K562 (cell line): ENCODE measurements around the gene POLG. TPM values are rescaled to one million over a fixed set of nuclear protein-coding genes. Genes with fewer than 3 reads are reported as not detected.

Experiments
- ATAC-seq: fragments of 200-7000 bp; cut with Tn5 transposase; 3 replicates; pipeline ENCODE4 v1.9.1; 2020; ENCODE audit warnings: moderate library complexity
- BruUV-seq: library from RNA; stranded (reverse); fragments of 400-500 nt; replicated peaks from 2 replicates; lab custom pipeline; 2021; lab: Mats Ljungman, UMichigan
- CTCF ChIA-PET: fragments of 300-600 bp; formaldehyde crosslinking; extraction: SDS; loops from one replicate; lab custom pipeline; 2021; ENCODE audit warnings: low intra/inter-chr PET ratio; lab: Yijun Ruan, JAX
- POLR2A ChIA-PET: fragments of 300-600, 350-650 bp; sonication (Branson Sonifier 250); formaldehyde crosslinking; extraction: SDS; loops from one replicate; lab custom pipeline; 2021; ENCODE audit warnings: antibody characterized with exemption, inconsistent platforms; lab: Yijun Ruan, JAX
- DNase-seq, 4 experiments: peaks; one replicate each; pipeline versions ENCODE4 v3.0.0 to v3.0.0-alpha.2; 2011 to 2018; ENCODE audit warnings: low spot score in 3 of 4, mixed read lengths in 3 of 4; ENCODE audit errors: extremely low read depth in 1 of 4
- FAIRE-seq: peaks from 2 replicates; lab custom pipeline; 2011; peaks lifted over from hg19 to GRCh38; lab: Jason Lieb, UNC
- H2AFZ ChIP-seq: 2 replicates; pipeline ENCODE4 v1.6.0; 2011; ENCODE audit warnings: low read depth, low read length, control low read depth, inconsistent platforms
- H3K27ac ChIP-seq: fragments of 200-600 bp; 3 replicates; pipeline ENCODE4 v1.8.0; 2011; ENCODE audit warnings: low read depth, mild to moderate bottlenecking, control low read depth, inconsistent platforms, low read length, moderate library complexity, mixed read lengths; ENCODE audit errors: extremely low read depth
- H3K27me3 ChIP-seq, 2 experiments: fragments of 300-600 bp in 1 of 2; 2 replicates in 1 of 2; 3 replicates in 1 of 2; pipeline versions ENCODE4 v1.6.0 to v1.8.0; 2011; ENCODE audit warnings: inconsistent platforms in 2 of 2, low read length in 2 of 2, mild to moderate bottlenecking in 1 of 2, mixed read lengths in 1 of 2, moderate library complexity in 1 of 2; ENCODE audit not compliant: control insufficient read depth in 2 of 2, insufficient read depth in 2 of 2
- H3K36me3 ChIP-seq: fragments of 300-600 bp; 3 replicates; pipeline ENCODE4 v1.8.0; 2011; ENCODE audit warnings: mild to moderate bottlenecking, low read length, inconsistent platforms; ENCODE audit not compliant: control insufficient read depth, insufficient read depth
- H3K4me1 ChIP-seq, 2 experiments: fragments of 200-600 bp in 1 of 2; replicated peaks in 1 of 2; 2 replicates in 1 of 2; 3 replicates in 1 of 2; pipeline versions ENCODE4 v1.5.1 to v1.8.0; 2011; ENCODE audit warnings: inconsistent platforms in 2 of 2, low read length in 2 of 2, mild to moderate bottlenecking in 1 of 2, mixed read lengths in 1 of 2, moderate library complexity in 1 of 2; ENCODE audit not compliant: control insufficient read depth in 2 of 2, insufficient read depth in 2 of 2
- H3K4me2 ChIP-seq: 2 replicates; pipeline ENCODE4 v1.6.1; 2011; ENCODE audit warnings: low read length, control low read depth, inconsistent platforms, mixed read lengths; ENCODE audit not compliant: insufficient read depth
- H3K4me3 ChIP-seq: fragments of 200-600 bp; sonication (generic), shearing (Covaris generic); 2 replicates; pipeline ENCODE4 v1.5.1; 2016; ENCODE audit warnings: control low read depth, inconsistent platforms
- H3K79me2 ChIP-seq: fragments of 200-600 bp; 3 replicates; pipeline ENCODE4 v1.8.0; 2011; ENCODE audit warnings: low read length, inconsistent platforms; ENCODE audit not compliant: control insufficient read depth, insufficient read depth
- H3K9ac ChIP-seq, 2 experiments: 2 replicates each; pipeline versions ENCODE4 v1.6.0 to v1.6.1; 2011; ENCODE audit warnings: low read depth in 2 of 2, low read length in 2 of 2, control low read depth in 1 of 2, inconsistent platforms in 1 of 2, mild to moderate bottlenecking in 1 of 2, mixed read lengths in 1 of 2; ENCODE audit not compliant: insufficient read depth in 1 of 2
- H3K9me1 ChIP-seq: one replicate; pipeline ENCODE4 v1.6.0; 2011; ENCODE audit warnings: inconsistent platforms, mild to moderate bottlenecking, low read length, moderate library complexity; ENCODE audit not compliant: control insufficient read depth, insufficient read depth
- H3K9me3 ChIP-seq: replicated peaks from 2 replicates; pipeline ENCODE4 v1.5.1; 2011; ENCODE audit warnings: low read depth, low read length, inconsistent platforms; ENCODE audit not compliant: control insufficient read depth, insufficient read depth
- H4K20me1 ChIP-seq: replicated peaks from 2 replicates; pipeline ENCODE4 v1.6.1; 2011; ENCODE audit warnings: low read length, inconsistent platforms, mixed read lengths; ENCODE audit not compliant: control insufficient read depth, insufficient read depth
- ATF4 ChIP-seq: fragments of 450-650 bp; formaldehyde crosslinking; IDR thresholded peaks from 2 replicates; pipeline ENCODE4 v1.4.0; 2022; ENCODE audit warnings: mild to moderate bottlenecking, moderate library complexity
- CREM ChIP-seq: IDR thresholded peaks from 2 replicates; pipeline ENCODE4 v1.6.1; 2014; ENCODE audit warnings: antibody characterized with exemption, low read depth
- EP300 ChIP-seq: IDR thresholded peaks from 2 replicates; pipeline ENCODE4 v1.6.1; 2012; ENCODE audit warnings: low read length, improper control_type of control experiment
- IRF1 ChIP-seq: sonication (generic); formaldehyde crosslinking; IDR thresholded peaks from 2 replicates; pipeline ENCODE4 v1.8.0; 2022; ENCODE audit warnings: missing genetic modification reagents, mild to moderate bottlenecking, borderline replicate concordance
- NFYB ChIP-seq: IDR thresholded peaks from 2 replicates; pipeline ENCODE4 v1.6.1; 2011; ENCODE audit warnings: mild to moderate bottlenecking, moderate library complexity; ENCODE audit not compliant: insufficient read length; ENCODE audit errors: extremely low read depth
- PHTF2 ChIP-seq: fragments of 250-450 bp; sonication (Bioruptor Pico); IDR thresholded peaks from 2 replicates; pipeline ENCODE4 v1.5.0; 2021; ENCODE audit warnings: mild to moderate bottlenecking
- RBFOX2 ChIP-seq: fragments of 200-400 bp; formaldehyde crosslinking; IDR thresholded peaks from 2 replicates; pipeline ENCODE4 v1.6.1; 2017; ENCODE audit warnings: low read depth, mild to moderate bottlenecking, low read length, moderate library complexity
- SAFB2 ChIP-seq: fragments of 200-400 bp; formaldehyde crosslinking; IDR thresholded peaks from 2 replicates; pipeline ENCODE4 v1.6.1; 2018; ENCODE audit warnings: borderline replicate concordance, low read length, low read depth, moderate library complexity; ENCODE audit not compliant: severe bottlenecking
- ZBTB33 ChIP-seq: sonication (generic); formaldehyde crosslinking; IDR thresholded peaks from 2 replicates; pipeline ENCODE4 v1.8.1; 2023; ENCODE audit warnings: mild to moderate bottlenecking, missing genetic modification reagents
- ZNF143 ChIP-seq: sonication (generic); formaldehyde crosslinking; IDR thresholded peaks from 2 replicates; pipeline ENCODE4 v1.9.0; 2022; ENCODE audit warnings: mild to moderate bottlenecking, missing genetic modification reagents
- ZNF436 ChIP-seq: fragments of 250-450, 450-650 bp; sonication (Bioruptor Pico); formaldehyde crosslinking; IDR thresholded peaks from 2 replicates; pipeline ENCODE4 v1.7.0; 2020; ENCODE audit warnings: mild to moderate bottlenecking
- ZNF780A ChIP-seq: fragments of 250-450 bp; sonication (Bioruptor Pico); IDR thresholded peaks from 2 replicates; pipeline ENCODE4 v1.5.0; 2021; ENCODE audit warnings: mild to moderate bottlenecking
- WGBS: fragments of 100-300 bp; shearing (Covaris generic); methylation state at CpG from one replicate; pipeline ENCODE4 v1.1.6; 2016; ENCODE audit warnings: low coverage, mixed read lengths; ENCODE audit not compliant: insufficient coverage; ENCODE audit errors: missing lambda C conversion rate; 5-methylcytosine and 5-hydroxymethylcytosine counted together
- in situ Hi-C: fragments of 300-500 bp; cut with MboI; formaldehyde crosslinking; loops from 4 replicates; pipeline ENCODE4 v1.15.0; 2018; ENCODE audit warnings: inconsistent platforms, mixed read lengths
- intact Hi-C: fragments of 100-400 bp; cut with micrococcal nuclease; formaldehyde crosslinking; loops from 2 replicates; pipeline ENCODE4 v1.14.2; 2022
- polyA plus RNA-seq, 8 experiments: library from polyadenylated mRNA; depleted of rRNA in 4 of 8; stranded (reverse) in 5 of 8; unstranded in 3 of 8; fragments of >200 nt; fragmentation: Nextera tagmentation in 2 of 8; fragmentation: Illumina TruSeq in 1 of 8; extraction: Ambion mirVana in 2 of 8; extraction: Trizol in 1 of 8; gene quantifications; 2 replicates each; pipeline versions ENCODE4 v1.2.1 to v1.2.3, GENCODE V29; 2011 to 2014; ENCODE audit warnings: inconsistent platforms in 1 of 8, missing spikeins in 1 of 8
- total RNA-seq, 7 experiments: library from RNA; depleted of rRNA in 6 of 7; stranded (reverse); fragments of >200 nt in 6 of 7; fragmentation: Illumina TruSeq in 2 of 7; extraction: Trizol in 2 of 7; gene quantifications; 2 replicates each; pipeline versions ENCODE4 v1.2.1 to v1.2.3, GENCODE V29; 2011 to 2021; ENCODE audit warnings: low replicate concordance in 1 of 7

POLG gene
- total and polyA plus RNA-seq, 9 of the 15 experiments (the other 6 are each of a cell fraction or from before 2014, with no cell fraction given), result 15.2 to 83.8 (median 38.6) TPM

GRCh38 chr15:89327113-89327512 lies 7.5 kb downstream of the POLG start:
- Histone ChIP-seq H3K4me2 (no peak overlapping the region), H3K4me3 (no peak overlapping the region), H2AFZ (no peak overlapping the region), H3K4me1 (peaks cover 3 to 9% of the 10 kb centered on the region in 2 experiments; a peak in 4 of 5 replicates), H3K9me3 (no peaks in the 10 kb centered on the region), H3K9me1 (no peaks in the 10 kb centered on the region)
- ATAC-seq (no peak), DNase-seq (no peak), FAIRE-seq (no peak)
- POLR2A ChIA-PET, result interaction anchor here (1.1 to 2.5 kb wide), 2 partner anchors 10 to 17 kb away, joined by 3 to 7 read pairs; no protein-coding TSS in a partner anchor
- 93% methylated on average over 6 of the region's 6 CpGs for WGBS
- TF ChIP-seq EP300 (no peak), RBFOX2 (peak; percentile 33)
- TF ChIP-seq, all 486 proteins: peak for 1
- no peaks in the 10 kb centered on the region for H3K27me3 ChIP-seq
- peak overlapping the region in 1 of 2 experiments; percentile 29; a peak in 1 of 4 replicates for H3K9ac ChIP-seq
- H4K20me1 ChIP-seq, result peaks cover 6% of the 10 kb centered on the region; the same call in 1 of the 2 replicates
- H3K79me2 ChIP-seq, result peaks cover 21% of the 10 kb centered on the region
- in situ Hi-C loops (no loop called here), intact Hi-C loops (no loop called here)
- H3K36me3 ChIP-seq, result peaks cover 100% of the 10 kb centered on the region
- H3K27ac ChIP-seq, result no peak overlapping the region
- no TSS peak for BruUV-seq
- CTCF ChIA-PET, result no interaction called here

- in situ Hi-C loops (no loop called here), intact Hi-C loops (no loop called here)
- BruUV-seq, result no TSS peak
- Histone ChIP-seq H2AFZ (no peak overlapping the region), H3K4me2 (no peak overlapping the region), H3K9ac (0 out of 4 replicates have a peak overlapping the region, but pooled peaks of 1 of the 2 experiments have one; percentile 2), H3K9me1 (no peaks in the 10 kb centered on the region), H3K4me3 (no peak overlapping the region), H3K79me2 (peaks cover 13% of the 10 kb centered on the region), H3K27ac (no peak overlapping the region), H3K27me3 (no peaks in the 10 kb centered on the region), H3K9me3 (no peaks in the 10 kb centered on the region), H4K20me1 (peaks cover 2% of the 10 kb centered on the region; the same call in 1 of the 2 replicates), H3K4me1 (peaks cover 0 to 6% of the 10 kb centered on the region in 2 experiments; a peak in 2 of 5 replicates), H3K36me3 (peaks cover 100% of the 10 kb centered on the region)
- 90% methylated on average over 6 of the region's 6 CpGs for WGBS
- DNase-seq, result no peak
- no peak for FAIRE-seq
- peak; percentile 23; the same call in 1 of the 3 replicates for ATAC-seq
- ChIA-PET POLR2A (interaction anchor here (0.9 to 1.1 kb wide), 4 partner anchors 9 to 81 kb away, joined by 3 to 5 read pairs (median 4); partner anchors contain the start of gene POLG), CTCF (no interaction called here)
- no peak for TF ChIP-seq NFYB
- TF ChIP-seq ZBTB33 (CRISPR knock-in tag), result no peak
- TF ChIP-seq PHTF2 (CRISPR knock-in tag), result no peak
- no peak for TF ChIP-seq ZNF436
- TF ChIP-seq ATF4, result no peak
- no peak for TF ChIP-seq ZNF143 (CRISPR knock-in tag)
- TF ChIP-seq ZNF780A (CRISPR knock-in tag), result no peak
- no peak for TF ChIP-seq IRF1
- TF ChIP-seq SAFB2, result no peak
- no peak for TF ChIP-seq CREM
These were observed 8.3 kb downstream of the POLG start for GRCh38 chr15:89326316-89326715.
